Activated CD4-positive, alpha-beta T cell treated with anti-CD3 and anti-CD28 coated beads, Interleukin-2, amount 10 ng/mL, durations not matched to agents 24 days and 14 days (primary cell): ENCODE data around the gene MED31. TPM values are rescaled to one million over a fixed set of nuclear protein-coding genes. Genes with fewer than 3 reads are reported as not detected.
"Not testable (repeated sequence)": the region's sequence is repeated elsewhere in the genome, so short reads cannot be mapped to it uniquely, and the experiment has no call there.

ENCODE experiments used
- DNase-seq: peaks from one replicate; pipeline ENCODE4 v3.0.0; 2022
- H3K27ac Mint-ChIP-seq: one replicate; pipeline ENCODE4 v1.8.0; 2022; ENCODE audit warnings: mild to moderate bottlenecking, mixed read lengths
- H3K27me3 Mint-ChIP-seq: one replicate; pipeline ENCODE4 v1.8.0; 2022; ENCODE audit warnings: mixed read lengths
- H3K36me3 Mint-ChIP-seq: one replicate; pipeline ENCODE4 v1.8.0; 2022; ENCODE audit warnings: low read depth, mild to moderate bottlenecking, mixed read lengths
- H3K4me1 Mint-ChIP-seq: one replicate; pipeline ENCODE4 v1.8.0; 2021; ENCODE audit warnings: mixed read lengths
- H3K4me3 Mint-ChIP-seq: one replicate; pipeline ENCODE4 v1.8.0; 2022; ENCODE audit warnings: mild to moderate bottlenecking, moderate library complexity, mixed read lengths
- H3K9me3 Mint-ChIP-seq: one replicate; pipeline ENCODE4 v1.8.0; 2021; ENCODE audit warnings: mixed read lengths
- intact Hi-C: fragments of 100-400 bp; cut with micrococcal nuclease; formaldehyde crosslinking; loops from one replicate; pipeline ENCODE4 v1.15.1; 2023
- total RNA-seq: library from RNA; stranded (reverse); gene quantifications from 2 replicates; pipeline ENCODE4 v1.2.3, GENCODE V29; 2022

Gene MED31
- total RNA-seq, 1 donor from 2014 or later: 25.7 TPM

DNA sequence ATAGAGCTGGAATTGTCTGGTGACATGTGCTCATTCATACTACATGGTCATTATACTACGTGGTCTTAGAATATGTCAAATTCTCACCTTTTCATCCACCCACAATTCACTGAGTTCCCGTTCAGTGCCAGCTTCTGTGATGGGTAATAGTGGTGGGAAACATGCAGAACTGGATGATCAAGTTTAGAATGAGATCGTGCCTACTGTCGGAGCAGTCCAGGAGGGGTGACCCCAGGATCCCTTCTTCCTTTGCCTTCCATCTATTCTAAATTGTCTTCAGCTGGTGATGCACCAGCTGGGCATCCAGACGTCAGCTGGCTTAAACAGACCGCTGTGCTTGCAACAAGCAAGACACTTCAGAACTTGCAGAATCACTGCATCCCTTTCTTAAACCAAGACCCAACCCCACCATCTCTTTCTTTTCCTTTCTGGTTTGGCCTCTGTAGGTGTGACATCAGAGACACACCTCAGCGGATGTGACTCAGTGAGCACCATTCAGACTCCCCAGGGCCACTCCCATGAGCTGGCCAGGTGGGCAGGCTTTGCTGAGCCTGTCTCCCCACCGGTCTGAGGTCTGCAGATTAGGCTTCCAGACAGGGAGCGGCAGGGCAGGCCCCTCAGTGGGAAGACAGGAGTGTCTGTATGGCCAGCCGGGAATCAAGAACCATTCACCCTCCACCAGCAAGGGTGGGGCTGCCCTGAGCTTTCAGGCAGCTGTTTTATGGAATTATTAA is 18.2 kb upstream of the MED31 start:
- H3K27me3 Mint-ChIP-seq: peaks cover 4% of the 10 kb centered on the region
- intact Hi-C loops: loop anchor here (5.0 to 10.0 kb wide), 3 partner anchors 85 to 333 kb away; partner anchors contain the start of genes TEKT1 and XAF1

DNA sequence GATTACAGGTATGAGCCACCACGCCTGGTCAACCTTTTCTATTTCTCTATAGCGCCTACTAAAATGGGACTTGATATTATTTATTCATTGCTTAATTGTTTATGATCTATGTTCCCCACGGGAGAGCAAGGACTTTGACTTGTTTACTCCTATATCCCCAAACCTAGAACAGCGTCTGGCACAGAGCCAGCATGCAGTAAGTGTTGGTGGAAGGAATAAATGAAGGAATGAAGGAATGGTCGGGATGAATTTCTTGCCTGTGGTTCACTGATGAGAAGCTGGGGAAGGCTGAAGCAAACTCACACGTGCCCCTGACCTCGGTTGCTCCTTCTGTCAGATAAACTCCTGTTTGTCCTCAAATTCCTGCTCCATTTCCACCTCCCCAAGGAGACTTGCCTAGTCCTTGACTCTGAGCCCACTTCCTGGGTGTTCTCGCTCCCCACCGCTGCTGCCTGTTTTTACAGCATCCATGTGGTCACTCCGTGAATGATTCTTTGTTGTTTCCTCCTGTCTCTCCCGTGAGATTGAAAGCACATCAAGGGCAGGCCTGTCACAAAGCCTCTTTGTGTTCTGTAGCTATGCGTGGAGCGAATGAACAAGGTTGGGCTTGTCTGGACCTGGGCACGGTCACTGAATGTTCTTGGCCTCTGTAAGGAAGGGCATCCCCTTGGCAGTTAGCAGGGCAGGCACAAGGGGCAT is 17.5 kb upstream of the MED31 start:
- DNase-seq: no peak
- Mint-ChIP-seq H3K4me1 (peaks cover 7% of the 10 kb centered on the region), H3K27me3 (peaks cover 7% of the 10 kb centered on the region), H3K27ac (no peak overlapping the region), H3K9me3 (no peaks in the 10 kb centered on the region), H3K36me3 (no peaks in the 10 kb centered on the region), H3K4me3 (no peak overlapping the region)
- intact Hi-C loops: loop anchor here (5.0 to 10.0 kb wide), 3 partner anchors 86 to 333 kb away; partner anchors contain the start of genes TEKT1 and XAF1

More for the DNA sequence above, 18.2 kb upstream of the MED31 start:
- Mint-ChIP-seq H3K27ac (no peak overlapping the region), H3K9me3 (no peaks in the 10 kb centered on the region), H3K36me3 (no peaks in the 10 kb centered on the region), H3K4me1 (peaks cover 7% of the 10 kb centered on the region), H3K4me3 (no peak overlapping the region)
- no peak for DNase-seq

DNA sequence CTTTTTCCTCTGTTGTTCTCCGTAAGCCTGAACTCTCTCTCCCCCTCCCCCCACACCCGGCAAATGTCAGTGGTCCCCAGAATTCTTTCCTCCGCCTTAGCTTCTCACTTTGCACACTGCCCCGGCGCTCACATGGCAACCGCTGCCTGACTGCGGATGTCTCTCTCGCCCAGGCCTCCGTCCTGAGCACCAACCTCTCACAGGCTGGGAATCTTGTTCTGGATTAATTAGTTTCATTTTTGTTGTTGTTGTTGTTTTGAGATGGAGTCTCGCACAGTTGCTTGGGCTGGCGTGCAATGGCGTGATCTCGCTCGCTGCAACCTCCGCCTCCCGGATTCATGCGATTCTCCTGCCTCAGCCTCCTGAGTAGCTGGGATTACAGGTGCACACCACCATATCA is 16.8 kb upstream of the MED31 start:
- Mint-ChIP-seq H3K4me1 (peaks cover 7% of the 10 kb centered on the region), H3K27ac (no peak overlapping the region), H3K4me3 (no peak overlapping the region), H3K9me3 (no peaks in the 10 kb centered on the region), H3K27me3 (peaks cover 7% of the 10 kb centered on the region), H3K36me3 (no peaks in the 10 kb centered on the region)
- no peak for DNase-seq
- intact Hi-C loops: loop anchor here (5.0 to 10.0 kb wide), 3 partner anchors 87 to 334 kb away; partner anchors contain the start of genes TEKT1 and XAF1

DNA sequence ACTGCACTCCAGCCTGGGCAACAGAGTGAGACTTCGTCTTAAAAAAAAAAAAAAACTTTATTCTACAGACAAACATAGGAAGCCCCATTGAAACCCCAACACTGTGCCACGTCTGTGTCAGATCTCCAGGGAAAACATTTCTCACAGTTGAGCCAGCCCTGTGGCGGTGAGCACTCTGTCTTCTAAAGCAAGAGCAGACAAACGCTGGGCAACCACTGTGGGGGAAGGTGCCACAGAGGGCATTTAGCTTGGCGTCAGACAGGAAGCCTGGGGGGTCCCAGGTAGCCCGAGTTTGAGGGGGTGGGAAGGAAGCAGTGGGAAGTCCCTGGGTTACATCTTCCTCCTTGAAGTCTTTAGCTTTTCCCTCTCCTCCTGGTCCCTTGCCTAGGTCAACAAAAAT is 16.1 kb upstream of the MED31 start:
- Mint-ChIP-seq H3K27ac (no peak overlapping the region), H3K4me3 (no peak overlapping the region), H3K9me3 (no peaks in the 10 kb centered on the region), H3K36me3 (peaks cover 2% of the 10 kb centered on the region), H3K27me3 (peaks cover 12% of the 10 kb centered on the region), H3K4me1 (peaks cover 7% of the 10 kb centered on the region)
- intact Hi-C loops: loop anchor here (5.0 to 10.0 kb wide), 3 partner anchors 87 to 335 kb away; partner anchors contain the start of genes TEKT1 and XAF1
- no peak for DNase-seq

DNA sequence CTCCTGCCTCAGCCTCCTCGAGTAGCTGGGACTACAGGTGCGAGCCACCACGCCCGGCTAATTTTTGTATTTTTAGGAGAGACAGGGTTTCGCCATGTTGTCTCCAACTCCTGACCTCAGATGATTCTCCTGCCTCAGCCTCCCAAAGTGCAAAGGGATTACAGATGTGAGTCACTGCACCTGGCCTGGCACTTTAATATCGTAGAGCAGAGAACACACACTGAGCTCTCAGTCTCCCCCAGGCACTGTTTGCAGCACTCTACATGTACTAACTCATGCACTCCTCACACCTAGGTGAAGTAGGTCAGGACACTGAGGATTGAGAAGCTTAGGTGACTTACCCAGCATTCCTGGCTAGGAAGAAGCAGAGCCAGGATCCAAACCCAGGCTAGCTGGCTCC is 15.2 kb upstream of the MED31 start:
- intact Hi-C loops: loop anchor here (5.0 to 10.0 kb wide), 3 partner anchors 88 to 336 kb away; partner anchors contain the start of genes TEKT1 and XAF1
- H3K27ac Mint-ChIP-seq: no peak overlapping the region
- no peak for DNase-seq
- H3K4me1 Mint-ChIP-seq: peaks cover 10% of the 10 kb centered on the region
- H3K9me3 Mint-ChIP-seq: no peaks in the 10 kb centered on the region
- H3K4me3 Mint-ChIP-seq: no peak overlapping the region
- peaks cover 16% of the 10 kb centered on the region for H3K27me3 Mint-ChIP-seq
- H3K36me3 Mint-ChIP-seq: peaks cover 3% of the 10 kb centered on the region

DNA sequence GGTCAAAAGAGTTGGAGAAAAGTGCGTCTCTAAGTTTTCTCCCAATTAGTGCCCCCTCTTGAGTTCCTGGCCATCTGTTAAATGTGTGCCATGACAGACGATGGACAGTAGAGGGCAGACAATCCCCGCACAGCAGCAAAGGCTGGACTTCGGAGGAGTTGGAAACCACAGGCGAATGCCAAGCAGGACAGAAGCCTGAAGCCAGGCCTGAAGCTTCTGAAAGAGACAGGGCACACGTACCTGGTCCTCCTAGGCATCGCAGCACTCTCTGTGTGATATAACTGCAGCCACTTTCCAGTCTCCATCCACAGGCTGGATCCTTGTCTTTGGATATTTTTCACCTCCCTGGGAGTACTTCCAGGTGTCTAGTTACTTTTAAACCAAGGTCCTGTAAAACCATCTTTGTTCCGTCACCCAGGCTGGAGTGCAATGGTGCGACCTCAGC is 14.7 kb upstream of the MED31 start:
- DNase-seq: peak; percentile 84

DNA sequence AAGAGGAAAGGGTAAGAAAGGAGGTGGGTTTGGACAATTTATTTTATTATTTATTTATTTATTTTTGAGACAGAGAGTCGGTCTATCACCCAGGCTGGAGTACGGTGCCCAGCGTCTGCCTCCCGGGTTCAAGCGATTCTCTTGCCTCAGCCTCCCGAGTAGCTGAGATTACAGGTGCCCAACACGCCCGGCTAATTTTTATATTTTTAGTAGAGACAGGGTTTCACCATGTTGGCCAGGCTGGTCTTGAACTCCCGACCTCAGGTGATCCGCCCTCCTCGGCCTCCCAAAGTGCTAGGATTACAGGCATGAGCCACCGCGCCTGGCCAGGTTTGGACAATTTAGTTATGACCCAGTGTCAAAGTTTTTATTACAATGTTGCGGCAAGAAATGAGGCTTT is 11.8 kb upstream of the MED31 start:
- H3K36me3 Mint-ChIP-seq, H3K4me3 Mint-ChIP-seq, H3K9me3 Mint-ChIP-seq, DNase-seq, H3K27ac Mint-ChIP-seq: not testable (repeated sequence)
- peaks cover 27% of the 10 kb centered on the region for H3K27me3 Mint-ChIP-seq
- H3K4me1 Mint-ChIP-seq: peaks cover 30% of the 10 kb centered on the region
- intact Hi-C loops: loop anchor here (10.0 kb wide), 1 partner anchor 92 kb away; the partner anchor contains the start of gene XAF1

More for the DNA sequence above, 14.7 kb upstream of the MED31 start:
- Mint-ChIP-seq H3K27ac (no peak overlapping the region), H3K36me3 (peaks cover 3% of the 10 kb centered on the region), H3K4me1 (peaks cover 14% of the 10 kb centered on the region), H3K9me3 (no peaks in the 10 kb centered on the region), H3K4me3 (no peak overlapping the region), H3K27me3 (peaks cover 18% of the 10 kb centered on the region)
- intact Hi-C loops: loop anchor here (5.0 to 10.0 kb wide), 3 partner anchors 89 to 336 kb away; partner anchors contain the start of genes TEKT1 and XAF1

DNA sequence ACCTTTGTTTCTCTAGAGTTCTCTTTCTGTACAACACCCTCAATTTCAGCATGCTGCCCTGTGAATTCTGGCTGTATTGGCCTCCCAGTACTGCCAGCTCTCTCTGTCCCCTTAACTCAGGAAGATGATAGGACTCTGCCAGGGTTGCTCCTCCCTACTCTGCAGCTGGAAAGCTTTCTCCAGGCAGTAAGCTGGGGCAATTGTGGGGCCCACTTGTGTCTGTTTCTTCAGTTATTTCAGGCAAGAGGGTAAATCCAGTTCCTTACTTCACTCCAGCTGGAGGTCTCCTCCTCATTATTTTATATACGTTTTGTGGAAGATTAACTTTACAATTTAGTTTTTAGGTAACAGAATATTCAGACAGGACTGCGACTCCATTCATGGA is 10.1 kb upstream of the MED31 start:
- Mint-ChIP-seq H3K4me1 (peaks cover 33% of the 10 kb centered on the region), H3K36me3 (peaks cover 9% of the 10 kb centered on the region), H3K27me3 (peaks cover 23% of the 10 kb centered on the region), H3K9me3 (no peaks in the 10 kb centered on the region), H3K27ac (no peak overlapping the region), H3K4me3 (no peak overlapping the region)
- DNase-seq: no peak
- intact Hi-C loops: loop anchor here (10.0 kb wide), 1 partner anchor 93 kb away; the partner anchor contains the start of gene XAF1

DNA sequence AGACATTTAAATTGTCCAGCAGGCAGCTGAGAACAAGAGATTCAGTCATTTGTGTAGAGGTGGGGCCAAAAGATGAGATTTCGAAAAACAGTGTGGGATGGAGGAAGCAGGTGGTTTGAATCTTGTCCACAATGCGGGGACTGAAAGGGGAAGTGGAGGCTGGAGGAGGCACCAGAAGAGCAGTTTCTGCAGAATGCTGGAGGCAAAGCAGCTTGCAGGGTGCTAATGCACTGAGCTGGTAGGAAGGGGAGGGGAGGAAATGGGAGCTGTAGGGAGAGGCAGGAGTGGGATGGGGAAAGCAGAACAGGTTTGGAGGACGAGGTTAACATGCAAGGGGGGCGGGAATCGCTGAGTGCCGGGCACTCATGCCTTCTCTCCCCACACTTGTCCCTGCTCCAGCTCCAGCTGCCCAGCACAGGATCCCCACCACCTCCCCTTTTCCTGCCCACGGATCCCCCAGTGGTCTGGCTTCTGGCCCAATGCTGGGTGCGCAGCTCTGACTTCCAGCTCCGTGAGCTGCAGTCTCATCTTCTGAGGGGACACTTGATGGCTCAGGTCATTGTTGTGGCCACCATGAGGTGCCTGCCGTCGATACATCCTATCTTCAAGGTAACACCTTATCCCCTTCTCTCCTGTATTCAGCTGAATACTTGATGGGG is 9.5 kb upstream of the MED31 start:
- intact Hi-C loops: loop anchor here (10.0 kb wide), 1 partner anchor 94 kb away; the partner anchor contains the start of gene XAF1
- Mint-ChIP-seq H3K27me3 (peaks cover 23% of the 10 kb centered on the region), H3K4me3 (peak overlapping the region; percentile 58), H3K4me1 (peaks cover 33% of the 10 kb centered on the region), H3K9me3 (no peaks in the 10 kb centered on the region), H3K27ac (peak overlapping the region; percentile 27), H3K36me3 (peaks cover 9% of the 10 kb centered on the region)
- peak; percentile 71 for DNase-seq

DNA sequence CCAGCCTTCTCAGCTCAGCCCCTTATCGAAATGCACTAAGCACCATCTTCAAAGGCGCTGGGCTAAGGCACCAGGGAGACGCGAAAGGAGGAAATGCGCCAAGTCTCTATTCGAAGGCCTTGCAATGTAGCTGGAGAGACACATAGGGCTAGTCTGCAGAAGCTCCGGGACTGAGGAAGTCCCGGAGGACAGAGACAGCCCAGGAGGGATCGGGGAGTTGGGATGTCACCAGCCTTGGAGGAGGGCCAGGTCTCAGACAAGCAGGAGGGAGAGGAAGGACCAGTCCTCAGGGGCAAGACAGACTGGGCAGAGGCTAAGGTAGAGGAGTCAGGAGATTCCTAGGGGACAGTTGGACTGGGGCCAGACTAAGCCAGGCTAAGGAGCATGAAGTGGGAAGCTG is 8.7 kb upstream of the MED31 start:
- H3K4me1 Mint-ChIP-seq: peaks cover 39% of the 10 kb centered on the region
- H3K9me3 Mint-ChIP-seq: no peaks in the 10 kb centered on the region
- no peak overlapping the region for H3K27ac Mint-ChIP-seq
- peaks cover 30% of the 10 kb centered on the region for H3K27me3 Mint-ChIP-seq
- no peak for DNase-seq
- intact Hi-C loops: loop anchor here (10.0 kb wide), 1 partner anchor 95 kb away; the partner anchor contains the start of gene XAF1
- H3K4me3 Mint-ChIP-seq: peak overlapping the region; percentile 26
- H3K36me3 Mint-ChIP-seq: peaks cover 9% of the 10 kb centered on the region

DNA sequence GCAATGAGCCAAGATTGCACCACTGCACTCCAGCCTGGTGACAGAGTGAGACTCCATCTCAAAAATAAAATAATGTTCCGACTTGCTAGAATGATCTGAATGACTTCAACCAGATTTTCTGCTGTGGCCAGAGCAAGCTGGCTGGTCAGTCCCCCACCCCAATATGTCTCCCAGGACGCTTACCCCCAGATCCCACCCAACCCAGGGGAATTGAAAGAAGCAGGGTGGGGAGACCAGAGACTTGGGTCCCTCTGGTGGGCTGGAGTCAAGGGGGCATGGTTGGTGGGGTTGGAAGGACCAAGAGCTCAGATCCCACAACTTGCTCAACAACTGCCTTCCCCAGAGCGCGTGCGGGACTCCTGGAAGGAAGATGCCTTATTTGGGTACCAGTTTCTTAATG is 7.0 kb upstream of the MED31 start:
- Mint-ChIP-seq H3K4me1 (peaks cover 47% of the 10 kb centered on the region), H3K4me3 (peak overlapping the region; percentile 91), H3K27me3 (peaks cover 34% of the 10 kb centered on the region)
- DNase-seq, intact Hi-C loops, H3K36me3 Mint-ChIP-seq, H3K9me3 Mint-ChIP-seq, H3K27ac Mint-ChIP-seq: not testable (repeated sequence)

DNA sequence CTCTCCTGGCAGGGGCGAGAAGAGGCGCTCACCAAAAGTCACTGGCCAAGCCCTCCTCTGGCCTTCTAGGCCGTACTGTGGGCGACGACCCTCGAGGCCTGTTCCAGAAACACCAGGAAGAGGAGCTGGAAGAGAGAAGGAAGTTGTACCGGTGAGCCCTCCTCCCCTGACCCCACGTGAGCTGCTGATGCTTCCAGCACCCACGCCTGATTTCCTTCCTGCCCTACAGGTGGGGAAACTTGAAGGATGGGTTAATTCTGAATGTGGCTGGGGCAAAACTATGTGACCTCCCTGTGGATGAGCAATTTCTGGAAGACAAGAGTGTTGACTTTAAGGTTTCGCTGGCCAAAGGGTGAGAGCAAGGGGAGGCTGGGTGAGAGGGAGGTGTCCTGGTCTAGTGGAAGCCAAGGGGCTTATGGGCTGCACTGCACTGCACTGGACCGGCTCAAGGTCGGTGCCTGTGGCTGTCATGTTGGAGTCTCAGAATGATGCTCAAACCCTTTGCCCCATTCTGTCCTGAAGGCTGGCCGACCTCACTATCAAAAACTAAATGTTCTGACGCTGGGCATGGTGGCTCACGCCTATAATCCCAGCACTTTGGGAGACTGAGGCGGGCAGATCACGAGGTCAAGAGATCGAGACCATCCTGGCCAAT is 6.4 kb upstream of the MED31 start:
- intact Hi-C loops: no loop called here
- peak overlapping the region; percentile 91 for H3K4me3 Mint-ChIP-seq
- H3K4me1 Mint-ChIP-seq: peaks cover 52% of the 10 kb centered on the region
- DNase-seq: no peak
- H3K27ac Mint-ChIP-seq: peak overlapping the region; percentile 62
- no peaks in the 10 kb centered on the region for H3K9me3 Mint-ChIP-seq
- peaks cover 9% of the 10 kb centered on the region for H3K36me3 Mint-ChIP-seq
- H3K27me3 Mint-ChIP-seq: peaks cover 35% of the 10 kb centered on the region
